Measurements from ENCODE around the gene LEMD2. TPM values are rescaled to one million over a fixed set of nuclear protein-coding genes. Genes with fewer than 3 reads are reported as not detected.

The LEMD2 gene
- total RNA-seq, 4 donors from 2014 or later: 31.0 to 83.3 (median 37.6) TPM

- DNase-seq: no peak
- H3K27ac ChIP-seq: no peak overlapping the region
- H3K4me3 ChIP-seq: no peak overlapping the region
- no peaks in the 10 kb centered on the region for H3K4me1 ChIP-seq
- intact Hi-C loops (cut with DNase I; ENCODE audit: low total_unique reads): no loop called here
- H3K36me3 ChIP-seq: no peaks in the 10 kb centered on the region
- H3K27me3 ChIP-seq: no peaks in the 10 kb centered on the region
- no peak for TF ChIP-seq CTCF (IDR thresholded peaks at IDR 0.05)
- TF ChIP-seq POLR2A (IDR thresholded peaks at IDR 0.05): no peak
- no peaks in the 10 kb centered on the region for H3K9me3 ChIP-seq
Observed at GRCh38 chr6:33766921-33767907, 21.7 kb downstream of the LEMD2 start.

GRCh38 chr6:33765368-33765767 is 23.6 kb downstream of the LEMD2 start:
- intact Hi-C loops (cut with DNase I; ENCODE audit: low total_unique reads): no loop called here
- no peak overlapping the region for H3K4me3 ChIP-seq

GRCh38 chr6:33764036-33764435 is 24.9 kb downstream of the LEMD2 start:
- intact Hi-C loops (cut with DNase I; ENCODE audit: low total_unique reads): no loop called here
- DNase-seq: no peak
- H3K4me1 ChIP-seq: peaks cover 0 to 7% of the 10 kb centered on the region in 2 donors
- no peak overlapping the region for H3K27ac ChIP-seq
- H3K4me3 ChIP-seq: no peak overlapping the region
- no peaks in the 10 kb centered on the region for H3K27me3 ChIP-seq
- no peaks in the 10 kb centered on the region for H3K36me3 ChIP-seq
- H3K9me3 ChIP-seq: no peaks in the 10 kb centered on the region
- TF ChIP-seq POLR2A (IDR thresholded peaks at IDR 0.05): no peak
- TF ChIP-seq CTCF (IDR thresholded peaks at IDR 0.05): no peak

More at GRCh38 chr6:33765368-33765767, 23.6 kb downstream of the LEMD2 start:
- Histone ChIP-seq H3K27ac (no peak overlapping the region), H3K9me3 (no peaks in the 10 kb centered on the region), H3K4me1 (peaks cover 0 to 7% of the 10 kb centered on the region in 2 donors), H3K27me3 (no peaks in the 10 kb centered on the region), H3K36me3 (no peaks in the 10 kb centered on the region)
- DNase-seq: no peak
- TF ChIP-seq CTCF (IDR thresholded peaks at IDR 0.05): no peak
- no peak for TF ChIP-seq POLR2A (IDR thresholded peaks at IDR 0.05)

- Histone ChIP-seq H3K27ac (no peak overlapping the region), H3K36me3 (no peaks in the 10 kb centered on the region), H3K9me3 (no peaks in the 10 kb centered on the region), H3K27me3 (no peaks in the 10 kb centered on the region), H3K4me1 (peaks cover 0 to 7% of the 10 kb centered on the region in 2 donors), H3K4me3 (no peak overlapping the region)
- intact Hi-C loops (cut with DNase I; ENCODE audit: low total_unique reads): no loop called here
- no peak for DNase-seq
- TF ChIP-seq CTCF (IDR thresholded peaks at IDR 0.05): no peak
- no peak for TF ChIP-seq POLR2A (IDR thresholded peaks at IDR 0.05)
Observed at GRCh38 chr6:33763483-33763882, 25.4 kb downstream of the LEMD2 start.

- TF ChIP-seq POLR2A (IDR thresholded peaks at IDR 0.05) (no peak), CTCF (IDR thresholded peaks at IDR 0.05) (no peak)
- H3K36me3 ChIP-seq: no peaks in the 10 kb centered on the region
- H3K9me3 ChIP-seq: no peaks in the 10 kb centered on the region
- peaks cover 0 to 7% of the 10 kb centered on the region in 2 donors for H3K4me1 ChIP-seq
- intact Hi-C loops (cut with DNase I; ENCODE audit: low total_unique reads): no loop called here
- DNase-seq: no peak
- no peaks in the 10 kb centered on the region for H3K27me3 ChIP-seq
- H3K27ac ChIP-seq: no peak overlapping the region
- no peak overlapping the region for H3K4me3 ChIP-seq
Observed at GRCh38 chr6:33762713-33763112, 26.2 kb downstream of the LEMD2 start.
